ENCODE data around the gene CSF2RB.
"Not testable (repeated sequence)": the region's sequence is repeated elsewhere in the genome, so short reads cannot be mapped to it uniquely, and the experiment has no call there.

CSF2RB gene

DNA sequence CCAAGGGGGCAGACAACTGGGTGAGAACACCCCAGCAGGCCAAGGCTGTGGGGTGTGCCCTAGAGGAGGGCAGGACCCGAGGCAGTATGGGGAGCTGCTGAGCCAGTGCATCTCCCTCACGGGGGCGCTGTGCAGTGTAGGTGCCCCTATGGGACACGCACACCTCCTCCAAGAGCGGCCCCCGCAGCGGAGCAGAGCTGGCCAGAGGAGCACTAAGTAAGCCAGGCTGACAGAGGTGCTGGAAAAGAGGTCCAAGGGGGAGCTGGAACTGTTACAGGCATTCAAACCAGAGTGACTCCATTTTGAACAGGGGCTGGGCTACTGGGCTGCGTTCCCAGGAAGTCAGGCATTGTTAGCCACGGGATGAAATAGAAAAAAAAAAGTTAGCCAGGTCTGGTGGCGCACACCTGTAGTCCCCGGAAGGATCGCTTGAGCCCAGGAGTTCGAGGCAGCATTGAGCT lies 64.0 kb downstream of the CSF2RB start:
- DNase-seq: peak; percentile 79

DNA sequence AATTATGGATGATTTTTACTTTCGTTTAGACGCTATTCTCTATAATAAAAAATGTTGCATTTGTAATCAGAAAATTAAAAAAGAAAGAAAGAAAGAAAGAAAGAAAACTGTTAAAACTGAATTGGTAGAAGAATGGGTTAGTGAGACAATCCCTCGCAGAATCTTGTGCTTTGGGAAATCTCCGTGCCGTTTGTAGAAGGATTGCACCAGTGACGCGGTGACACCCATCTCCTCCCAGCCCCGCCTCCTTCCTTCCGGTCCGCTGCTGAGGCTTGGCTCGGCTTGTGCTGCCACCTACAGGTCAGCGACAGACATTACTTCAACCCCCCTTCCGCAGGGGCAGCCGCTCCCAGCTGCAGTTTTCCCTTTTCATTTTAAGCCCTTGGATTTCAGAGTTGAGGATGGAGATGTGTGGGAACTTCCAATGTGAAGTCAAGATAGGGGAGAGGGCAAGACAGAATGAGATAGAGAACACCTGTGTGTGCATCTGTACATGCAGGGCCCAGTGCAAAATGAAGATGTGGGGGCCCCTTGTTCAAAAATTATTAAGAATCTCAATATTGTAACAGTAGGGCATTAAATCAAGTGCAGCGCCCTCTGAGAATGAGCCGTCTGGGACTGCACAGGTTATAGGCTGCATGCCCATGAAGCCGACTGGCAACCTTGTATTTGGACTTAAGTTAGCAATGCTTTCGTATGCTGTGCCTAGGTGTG lies 64.7 kb downstream of the CSF2RB start:
- DNase-seq: peak; percentile 93

- DNase-seq: no peak
These were observed 65.8 kb downstream of the CSF2RB start for GRCh38 chr22:36979016-36979910.

DNA sequence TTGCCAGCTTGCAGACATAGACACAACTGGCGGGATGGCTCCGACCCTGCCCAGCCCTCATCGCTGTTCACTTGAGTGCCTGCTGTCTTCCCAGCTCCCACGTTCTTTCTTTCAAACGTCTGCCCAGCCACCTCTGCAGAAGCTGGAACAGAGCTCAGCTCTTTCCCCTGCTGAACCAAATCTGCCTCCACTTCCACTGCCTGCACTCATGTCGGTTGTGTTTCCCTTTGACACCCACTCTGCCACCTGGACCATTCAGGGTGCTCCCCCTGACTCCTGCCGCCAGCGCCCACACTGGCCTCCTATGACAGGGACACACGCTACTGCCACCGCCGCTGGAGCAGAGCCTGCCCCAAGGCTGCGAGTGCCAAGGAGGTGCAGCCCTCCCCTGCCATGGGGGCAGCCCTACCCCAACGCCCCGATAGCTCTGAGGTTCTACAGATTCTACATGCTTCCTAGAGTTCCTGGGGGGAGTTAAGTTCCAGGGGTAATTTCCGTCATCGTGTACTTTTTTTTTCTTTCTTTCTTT lies 67.9 kb downstream of the CSF2RB start:
- DNase-seq: no peak

- DNase-seq: no peak
These were observed 68.7 kb downstream of the CSF2RB start for GRCh38 chr22:36982136-36982535.

DNA sequence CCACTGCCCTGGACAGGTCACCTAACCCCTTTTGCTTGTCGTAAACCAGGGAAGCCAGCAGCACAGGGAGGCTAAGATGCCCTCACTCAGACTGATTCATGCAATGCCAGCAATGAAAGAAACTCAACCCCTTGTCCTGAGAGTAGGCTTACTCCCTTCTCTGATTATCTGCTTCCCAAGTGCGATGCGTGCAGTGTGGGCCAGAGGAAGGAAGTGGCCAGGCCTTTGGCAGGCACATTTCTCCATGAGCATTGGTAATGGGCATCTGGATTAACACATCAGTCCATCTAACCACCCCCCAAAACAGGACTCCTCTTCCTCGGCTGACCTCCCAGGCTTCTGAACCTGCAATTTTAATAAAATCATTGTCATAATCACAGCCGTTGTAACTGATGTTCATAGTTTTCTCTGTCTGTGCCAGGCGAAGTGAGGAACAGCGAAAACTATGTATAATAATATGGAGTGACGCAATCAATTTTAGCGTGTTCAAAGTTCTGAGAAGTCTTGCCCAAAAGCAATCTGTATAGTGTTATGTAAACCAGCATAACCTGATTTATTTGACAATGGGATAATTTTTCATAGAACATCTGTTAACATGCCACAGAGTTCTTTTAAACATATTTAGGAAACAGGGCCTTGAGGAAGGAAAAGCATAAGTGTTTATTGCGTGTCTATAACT lies 71.9 kb downstream of the CSF2RB start:
- no peak for DNase-seq

DNA sequence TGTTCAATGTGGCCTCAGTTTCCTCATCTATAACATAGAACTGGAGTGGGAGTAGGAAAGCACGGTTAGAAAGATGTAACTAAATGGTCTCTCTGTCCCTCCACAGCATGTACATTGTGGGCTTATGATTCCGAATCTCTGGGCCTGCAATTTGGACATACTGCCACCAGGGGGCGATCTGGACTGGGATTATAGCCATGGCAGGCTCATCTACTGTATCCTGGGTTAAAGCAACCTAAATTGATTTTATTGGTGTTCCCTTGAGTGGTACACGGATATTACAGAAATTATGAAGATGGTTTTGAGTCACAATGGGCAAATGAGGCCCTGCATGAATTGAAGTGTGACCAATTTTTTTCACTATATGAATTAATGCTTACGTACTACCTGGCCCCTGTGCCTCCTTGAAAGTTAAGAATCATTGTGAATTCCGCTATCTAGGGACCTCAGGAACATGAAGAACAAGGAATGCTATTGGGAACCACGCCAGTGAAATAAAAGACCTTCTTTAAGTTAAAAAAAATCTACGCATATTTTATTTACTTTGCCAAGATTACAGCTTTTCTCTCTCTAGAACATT lies 72.9 kb downstream of the CSF2RB start:
- DNase-seq: peak; percentile 66

DNA sequence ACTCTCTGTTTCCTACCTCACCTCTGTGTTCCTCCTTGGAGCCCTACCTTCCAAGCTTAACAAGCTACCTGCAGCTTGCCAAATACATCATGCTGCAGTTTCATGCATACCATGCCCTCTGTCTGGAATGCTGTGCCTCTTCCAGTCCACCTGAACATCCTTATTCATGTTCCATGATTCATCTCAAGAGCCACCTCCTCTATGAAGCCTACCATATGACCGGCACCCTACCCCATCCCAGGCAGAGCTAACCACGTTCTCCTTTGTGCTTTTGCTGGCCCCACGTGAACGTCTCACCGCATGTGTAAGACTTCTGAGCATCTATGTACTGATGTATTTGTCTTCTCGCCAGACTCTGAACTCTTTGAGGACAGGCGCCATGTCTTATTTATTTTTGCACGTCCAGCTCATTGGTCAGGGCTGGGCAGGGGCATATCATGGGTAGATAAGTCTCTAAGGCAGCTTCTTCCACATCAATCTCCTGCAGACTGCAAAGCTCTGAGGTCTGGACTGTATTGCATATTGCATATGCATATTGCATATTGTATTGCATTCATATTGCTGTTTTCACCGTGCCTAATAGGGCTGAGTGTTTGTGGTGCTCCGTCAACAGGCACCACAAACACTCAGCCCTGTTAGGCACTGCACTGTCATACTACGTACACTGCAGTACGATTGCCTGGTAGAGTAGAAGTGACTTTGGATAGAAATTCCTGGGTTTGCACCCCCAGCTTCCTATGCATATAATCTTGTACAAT lies 74.8 kb downstream of the CSF2RB start:
- no peak for DNase-seq

DNA sequence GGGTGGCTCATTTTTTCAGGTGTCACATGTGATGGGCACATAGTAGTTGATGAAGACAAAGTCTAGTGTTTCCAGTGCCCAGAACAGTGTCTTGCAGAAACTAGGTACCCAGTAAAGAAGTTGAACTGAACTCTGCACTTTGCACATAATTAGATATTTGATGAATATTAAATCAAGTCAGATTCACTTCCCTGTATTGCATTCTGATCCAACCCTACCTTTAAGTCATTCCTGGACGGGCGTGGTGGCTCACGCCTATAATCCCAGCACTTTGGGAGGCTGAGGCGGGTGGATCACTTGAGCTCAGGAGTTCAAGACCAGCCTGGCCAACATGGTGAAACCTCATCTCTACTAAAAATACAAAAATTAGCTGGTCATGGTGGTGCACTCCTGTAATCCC lies 75.6 kb downstream of the CSF2RB start:
- not testable (repeated sequence) for DNase-seq

Data from activated CD4-positive, alpha-beta T cell treated with anti-CD3 and anti-CD28 coated beads, Interleukin-2, Interleukin-6, amounts not matched to agents 100 ng/mL and 50 ng/mL, durations not matched to agents 16 hours and 8 hours (primary cell).